ENCODE results near the gene CD177.

DNA sequence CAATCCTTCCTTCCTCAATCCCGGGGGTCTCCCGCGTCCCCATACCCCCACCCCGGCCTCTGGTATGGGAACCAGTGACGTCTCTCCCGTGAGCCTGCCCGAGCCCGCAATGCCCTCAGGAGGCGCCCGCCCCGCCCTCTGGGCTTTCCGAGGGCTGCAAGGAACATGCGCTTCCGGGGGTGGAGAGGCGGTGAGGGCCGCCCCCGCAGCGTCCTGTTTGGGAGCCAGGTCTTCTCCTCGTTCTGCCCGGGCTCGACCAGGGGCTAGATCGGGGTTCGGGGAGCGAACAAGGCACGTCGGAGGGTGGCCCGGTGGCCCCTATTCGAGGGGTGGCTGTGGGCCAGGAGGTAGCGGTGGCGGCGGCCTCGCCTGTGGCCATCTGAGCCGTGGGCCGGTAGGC is 54.6 kb downstream of the CD177 start:
- TF ChIP-seq, protein P1, sequence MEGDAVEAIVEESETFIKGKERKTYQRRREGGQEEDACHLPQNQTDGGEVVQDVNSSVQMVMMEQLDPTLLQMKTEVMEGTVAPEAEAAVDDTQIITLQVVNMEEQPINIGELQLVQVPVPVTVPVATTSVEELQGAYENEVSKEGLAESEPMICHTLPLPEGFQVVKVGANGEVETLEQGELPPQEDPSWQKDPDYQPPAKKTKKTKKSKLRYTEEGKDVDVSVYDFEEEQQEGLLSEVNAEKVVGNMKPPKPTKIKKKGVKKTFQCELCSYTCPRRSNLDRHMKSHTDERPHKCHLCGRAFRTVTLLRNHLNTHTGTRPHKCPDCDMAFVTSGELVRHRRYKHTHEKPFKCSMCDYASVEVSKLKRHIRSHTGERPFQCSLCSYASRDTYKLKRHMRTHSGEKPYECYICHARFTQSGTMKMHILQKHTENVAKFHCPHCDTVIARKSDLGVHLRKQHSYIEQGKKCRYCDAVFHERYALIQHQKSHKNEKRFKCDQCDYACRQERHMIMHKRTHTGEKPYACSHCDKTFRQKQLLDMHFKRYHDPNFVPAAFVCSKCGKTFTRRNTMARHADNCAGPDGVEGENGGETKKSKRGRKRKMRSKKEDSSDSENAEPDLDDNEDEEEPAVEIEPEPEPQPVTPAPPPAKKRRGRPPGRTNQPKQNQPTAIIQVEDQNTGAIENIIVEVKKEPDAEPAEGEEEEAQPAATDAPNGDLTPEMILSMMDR (IDR thresholded peaks at IDR 0.05) = no peak
- TF ChIP-seq RAD21 (IDR thresholded peaks at IDR 0.05; ENCODE audit: low read length) = no peak
- no peak for TF ChIP-seq GABPA (IDR thresholded peaks at IDR 0.05; ENCODE audit: low read depth)
- TF ChIP-seq MXI1 (IDR thresholded peaks at IDR 0.05; ENCODE audit: low read depth, low read length) = no peak
- TF ChIP-seq, protein P2, sequence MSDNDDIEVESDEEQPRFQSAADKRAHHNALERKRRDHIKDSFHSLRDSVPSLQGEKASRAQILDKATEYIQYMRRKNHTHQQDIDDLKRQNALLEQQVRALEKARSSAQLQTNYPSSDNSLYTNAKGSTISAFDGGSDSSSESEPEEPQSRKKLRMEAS (IDR thresholded peaks at IDR 0.05; ENCODE audit: low read depth) = no peak
- no peak for TF ChIP-seq USF2 (IDR thresholded peaks at IDR 0.05; ENCODE audit: borderline replicate concordance, low read depth, low read length)
- TF ChIP-seq, protein P3, sequence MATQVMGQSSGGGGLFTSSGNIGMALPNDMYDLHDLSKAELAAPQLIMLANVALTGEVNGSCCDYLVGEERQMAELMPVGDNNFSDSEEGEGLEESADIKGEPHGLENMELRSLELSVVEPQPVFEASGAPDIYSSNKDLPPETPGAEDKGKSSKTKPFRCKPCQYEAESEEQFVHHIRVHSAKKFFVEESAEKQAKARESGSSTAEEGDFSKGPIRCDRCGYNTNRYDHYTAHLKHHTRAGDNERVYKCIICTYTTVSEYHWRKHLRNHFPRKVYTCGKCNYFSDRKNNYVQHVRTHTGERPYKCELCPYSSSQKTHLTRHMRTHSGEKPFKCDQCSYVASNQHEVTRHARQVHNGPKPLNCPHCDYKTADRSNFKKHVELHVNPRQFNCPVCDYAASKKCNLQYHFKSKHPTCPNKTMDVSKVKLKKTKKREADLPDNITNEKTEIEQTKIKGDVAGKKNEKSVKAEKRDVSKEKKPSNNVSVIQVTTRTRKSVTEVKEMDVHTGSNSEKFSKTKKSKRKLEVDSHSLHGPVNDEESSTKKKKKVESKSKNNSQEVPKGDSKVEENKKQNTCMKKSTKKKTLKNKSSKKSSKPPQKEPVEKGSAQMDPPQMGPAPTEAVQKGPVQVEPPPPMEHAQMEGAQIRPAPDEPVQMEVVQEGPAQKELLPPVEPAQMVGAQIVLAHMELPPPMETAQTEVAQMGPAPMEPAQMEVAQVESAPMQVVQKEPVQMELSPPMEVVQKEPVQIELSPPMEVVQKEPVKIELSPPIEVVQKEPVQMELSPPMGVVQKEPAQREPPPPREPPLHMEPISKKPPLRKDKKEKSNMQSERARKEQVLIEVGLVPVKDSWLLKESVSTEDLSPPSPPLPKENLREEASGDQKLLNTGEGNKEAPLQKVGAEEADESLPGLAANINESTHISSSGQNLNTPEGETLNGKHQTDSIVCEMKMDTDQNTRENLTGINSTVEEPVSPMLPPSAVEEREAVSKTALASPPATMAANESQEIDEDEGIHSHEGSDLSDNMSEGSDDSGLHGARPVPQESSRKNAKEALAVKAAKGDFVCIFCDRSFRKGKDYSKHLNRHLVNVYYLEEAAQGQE (IDR thresholded peaks at IDR 0.05; ENCODE audit: low read depth, low read length) = no peak
- no peak for TF ChIP-seq USF1 (IDR thresholded peaks at IDR 0.05; ENCODE audit: borderline replicate concordance, low read depth)
